Fibroblast of skin of right quadriceps (primary cell): ENCODE data around the gene NUMA1.

Source experiments
- DNase-seq: peaks from one replicate; pipeline ENCODE4 v3.0.0-alpha.2; 2013

Gene NUMA1

DNA sequence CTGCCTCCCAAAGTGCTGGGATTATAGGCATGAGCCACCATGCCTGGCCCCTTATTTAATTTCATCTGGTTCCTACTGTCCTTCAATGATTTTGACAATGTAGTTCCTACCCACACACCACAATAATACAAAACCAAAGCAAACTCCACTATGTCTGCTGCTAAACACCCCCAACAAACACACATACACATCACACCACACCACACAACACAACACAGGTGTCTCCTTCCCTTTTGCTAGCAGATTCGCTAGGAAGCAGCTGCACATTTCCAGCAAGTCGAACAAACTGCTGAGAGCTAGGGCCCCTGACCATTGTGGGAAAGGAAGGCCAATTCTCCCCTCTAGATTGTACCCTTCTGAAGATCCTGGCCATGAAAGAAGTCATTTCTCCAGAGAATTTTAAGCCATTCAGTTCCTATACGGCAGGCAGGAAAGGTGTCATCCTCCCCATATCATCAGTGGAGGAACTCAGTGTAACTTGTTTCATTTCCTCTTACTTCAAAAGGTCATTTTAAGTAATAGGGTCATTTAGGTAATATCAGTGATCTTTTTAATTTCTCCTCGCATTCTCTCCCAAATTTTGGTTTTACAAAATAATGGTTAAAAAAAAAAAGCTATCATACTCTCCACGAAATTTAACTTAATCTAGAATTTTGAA lies 18.5 kb downstream of the NUMA1 start:
- no peak for DNase-seq

DNA sequence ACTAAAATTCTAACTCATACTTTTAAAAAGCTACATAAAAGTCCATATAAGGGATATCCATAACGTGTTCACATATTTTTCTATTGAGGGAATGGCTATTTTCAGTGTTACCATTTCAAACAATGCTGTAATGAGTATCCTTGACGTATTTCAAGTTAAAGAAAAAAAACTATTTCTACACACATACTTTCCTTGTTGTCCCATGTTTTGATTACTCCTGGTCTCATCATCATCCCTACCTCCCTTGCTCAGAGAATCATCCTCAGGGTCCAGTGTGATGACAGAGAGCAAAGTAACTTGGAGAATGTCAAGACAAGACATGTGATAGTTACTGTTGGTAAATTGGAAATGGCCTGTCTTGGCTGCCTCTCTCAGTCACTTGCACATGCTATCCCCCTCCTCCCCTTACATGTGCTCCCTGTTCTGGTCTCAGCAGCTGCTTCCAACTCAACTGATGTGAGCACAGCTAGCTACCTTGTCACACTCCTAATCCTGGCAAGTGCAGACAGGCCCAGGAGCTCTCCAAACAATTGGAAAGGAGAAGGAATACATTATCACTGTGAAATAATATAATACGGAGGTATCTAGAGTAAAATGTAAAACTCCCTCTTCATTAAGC lies 21.8 kb downstream of the NUMA1 start:
- peak; percentile 63 for DNase-seq

DNA sequence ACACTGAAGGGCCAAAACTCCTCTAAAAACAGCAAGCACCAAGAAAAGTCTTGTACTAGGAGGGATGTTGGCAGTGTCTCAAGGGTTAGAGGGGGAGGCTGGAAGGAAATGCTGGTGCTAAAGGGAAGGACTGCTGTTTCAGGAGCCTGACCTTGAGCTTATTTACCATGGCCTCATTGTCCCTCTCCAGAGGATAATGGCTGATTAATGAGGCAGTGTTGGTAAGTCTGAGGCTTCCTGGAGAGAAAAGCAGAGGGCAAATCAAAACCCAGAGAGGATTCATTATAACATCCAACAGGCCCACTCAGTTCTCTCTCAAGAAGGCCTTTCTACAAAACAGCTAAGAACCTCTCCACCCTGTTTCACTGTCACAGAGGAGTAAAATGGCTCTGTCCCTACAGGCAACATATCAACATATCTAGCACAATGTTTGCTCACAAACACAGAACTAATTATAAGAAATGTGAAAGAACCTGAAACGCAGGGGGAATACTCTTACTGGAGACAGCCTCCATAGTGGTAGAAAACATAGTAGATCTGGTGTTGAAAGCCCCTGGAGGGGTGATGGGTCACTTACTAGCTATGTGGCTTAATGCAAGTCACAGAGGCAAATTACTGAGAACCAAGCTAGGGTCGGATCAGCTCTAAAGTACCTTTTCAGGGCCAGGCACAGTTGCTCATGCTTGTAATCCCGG lies 31.4 kb downstream of the NUMA1 start:
- DNase-seq: no peak

DNA sequence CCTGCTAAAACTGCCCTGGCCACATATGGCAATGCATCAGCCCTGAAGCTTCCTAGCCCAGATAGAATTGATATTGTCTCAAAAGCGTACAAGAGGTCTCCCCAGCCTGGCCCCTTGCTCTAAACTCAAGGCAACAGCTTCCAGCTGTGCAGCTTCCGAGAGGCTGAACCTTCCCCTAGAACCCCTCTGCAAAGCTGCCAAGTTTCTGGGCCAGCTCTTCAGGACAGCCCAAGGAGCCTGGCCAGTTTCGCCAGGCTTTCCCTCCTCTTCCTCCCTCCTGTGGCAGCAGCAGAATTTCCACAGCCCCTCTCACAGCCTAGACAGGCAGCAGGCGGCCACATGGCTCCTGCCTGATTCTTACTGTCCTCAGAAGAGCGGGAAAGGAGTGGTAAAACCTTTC lies 34.5 kb downstream of the NUMA1 start:
- DNase-seq: no peak

DNA sequence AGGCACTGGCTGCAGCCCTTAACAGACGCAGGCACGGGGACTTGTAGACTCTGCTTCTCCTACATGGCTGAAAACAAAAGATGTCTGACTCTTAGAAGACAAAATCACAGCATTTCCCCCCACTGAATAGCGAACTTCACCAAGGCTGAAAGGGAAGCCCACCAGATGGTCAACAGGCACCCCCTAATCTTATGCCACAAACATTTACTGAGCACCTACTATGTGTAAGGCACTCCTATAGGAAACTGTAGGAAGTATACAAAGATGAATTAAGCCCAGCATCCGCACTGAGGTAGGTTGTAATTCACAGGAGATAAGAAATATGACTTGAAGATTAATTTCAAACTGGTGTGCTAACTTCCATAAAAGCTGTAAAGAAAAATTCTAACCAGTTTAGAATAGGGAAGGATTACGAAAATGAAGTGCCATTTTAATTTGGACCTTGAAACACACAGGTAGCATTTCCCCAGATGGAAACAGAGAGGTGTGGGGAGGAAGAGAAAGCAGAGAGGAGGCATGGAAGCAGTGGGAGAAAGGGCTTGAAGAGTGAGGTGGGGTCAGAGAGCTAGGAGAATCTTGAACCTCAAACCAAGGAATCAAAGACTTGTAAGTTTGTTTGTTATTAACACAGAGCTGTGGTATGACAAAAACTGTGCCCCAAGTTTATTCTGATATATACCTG lies 38.1 kb downstream of the NUMA1 start:
- no peak for DNase-seq

DNA sequence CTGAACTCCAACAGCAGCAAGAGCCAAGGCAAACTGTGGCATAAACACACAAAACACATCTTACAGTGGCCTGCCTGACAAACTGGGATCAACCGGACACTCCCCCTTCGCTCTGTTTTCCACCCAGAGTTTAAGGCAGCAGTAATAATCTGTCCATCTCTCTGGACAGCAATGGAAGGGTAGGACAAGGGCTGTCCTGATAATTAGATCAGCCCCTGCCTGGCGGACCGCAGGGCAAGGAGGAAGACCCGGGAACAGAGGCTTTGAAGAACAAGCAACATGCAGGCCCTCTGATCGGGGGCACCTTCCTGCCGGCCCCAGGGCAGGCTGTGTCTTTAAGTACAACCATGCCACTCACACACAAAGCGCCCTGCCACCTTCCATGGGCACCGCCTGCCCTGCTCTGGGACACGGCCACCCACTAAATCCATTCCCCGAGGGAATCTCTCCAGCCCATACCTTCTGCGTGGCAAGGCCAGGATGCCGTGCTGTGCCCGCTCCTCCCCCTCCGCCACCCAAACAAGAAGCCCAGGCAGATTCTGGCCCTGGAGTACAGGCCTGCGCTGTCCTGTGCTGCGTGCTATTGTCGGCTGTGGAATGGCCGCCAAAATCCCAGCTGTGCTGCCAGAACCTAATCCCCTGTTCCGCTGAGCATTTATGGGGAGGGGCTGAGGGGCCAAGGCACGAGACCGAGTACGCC lies 38.8 kb downstream of the NUMA1 start:
- DNase-seq: peak; percentile 76

DNA sequence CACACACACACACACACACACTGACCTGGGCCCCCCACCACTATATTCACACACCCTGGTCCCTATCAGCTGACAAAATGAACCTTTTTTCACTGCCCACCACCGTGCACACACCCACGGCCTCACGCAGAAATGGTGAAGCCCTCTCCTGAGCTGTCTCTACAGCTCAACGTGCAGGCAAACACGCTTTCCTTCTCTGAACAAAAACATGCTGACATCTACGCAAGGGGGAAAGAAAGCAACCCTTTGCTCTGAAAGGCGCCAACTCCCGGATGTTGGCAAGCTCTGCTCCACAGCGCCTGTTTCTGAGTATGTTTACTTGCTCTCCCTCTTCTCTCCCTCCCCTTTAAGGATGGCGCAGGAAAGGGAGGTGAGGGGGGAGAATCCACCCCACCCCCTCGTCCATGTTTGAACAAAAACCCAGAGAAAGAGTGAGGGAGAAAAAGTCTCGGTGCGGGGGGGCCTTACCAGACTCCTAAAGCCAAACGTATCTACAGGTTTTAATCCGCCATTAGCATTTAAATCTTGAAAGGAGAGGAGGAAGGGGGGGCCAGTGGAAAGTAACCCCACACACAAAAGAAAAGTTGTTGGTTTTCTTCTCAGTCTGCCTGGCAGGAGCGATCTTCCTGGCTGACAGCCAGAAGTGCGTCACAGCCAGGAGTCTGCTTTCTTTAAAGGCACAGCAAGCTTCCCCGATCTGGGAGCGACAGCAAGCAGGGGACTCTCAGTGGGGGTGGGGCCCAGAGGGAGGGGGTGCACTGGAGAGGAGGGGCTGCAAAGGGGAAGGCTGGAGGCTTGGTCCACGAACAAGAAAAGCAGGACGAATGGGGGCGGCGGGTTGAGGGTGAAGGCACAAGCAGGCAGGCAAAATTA lies 39.6 kb downstream of the NUMA1 start:
- DNase-seq: peak; percentile 96

DNA sequence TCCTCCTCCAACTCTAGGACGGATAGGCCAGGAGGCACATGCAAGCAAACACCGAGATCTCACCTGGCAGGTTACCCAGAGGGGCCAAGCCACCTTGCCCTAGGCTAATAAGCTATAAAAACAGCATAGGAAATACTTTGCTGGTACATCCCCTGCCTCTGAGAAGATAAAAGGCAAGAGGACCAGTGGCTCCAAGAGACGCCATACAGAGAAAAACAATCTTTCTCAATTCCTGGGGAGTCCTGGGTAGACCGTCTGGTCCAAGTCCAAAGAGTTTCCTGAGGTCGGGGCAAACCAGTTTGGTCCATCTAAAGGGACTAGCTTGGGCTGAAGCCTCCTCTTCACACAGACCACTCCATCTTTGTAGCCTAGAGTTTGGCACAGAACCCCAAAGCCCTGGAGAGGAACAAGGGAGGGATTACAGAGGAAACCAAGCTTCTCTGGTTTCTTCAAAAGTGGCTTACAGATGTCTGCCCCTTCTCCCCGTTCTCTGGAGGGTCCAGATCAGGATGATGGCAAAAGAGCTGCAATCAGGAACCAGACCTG lies 40.4 kb downstream of the NUMA1 start:
- no peak for DNase-seq

DNA sequence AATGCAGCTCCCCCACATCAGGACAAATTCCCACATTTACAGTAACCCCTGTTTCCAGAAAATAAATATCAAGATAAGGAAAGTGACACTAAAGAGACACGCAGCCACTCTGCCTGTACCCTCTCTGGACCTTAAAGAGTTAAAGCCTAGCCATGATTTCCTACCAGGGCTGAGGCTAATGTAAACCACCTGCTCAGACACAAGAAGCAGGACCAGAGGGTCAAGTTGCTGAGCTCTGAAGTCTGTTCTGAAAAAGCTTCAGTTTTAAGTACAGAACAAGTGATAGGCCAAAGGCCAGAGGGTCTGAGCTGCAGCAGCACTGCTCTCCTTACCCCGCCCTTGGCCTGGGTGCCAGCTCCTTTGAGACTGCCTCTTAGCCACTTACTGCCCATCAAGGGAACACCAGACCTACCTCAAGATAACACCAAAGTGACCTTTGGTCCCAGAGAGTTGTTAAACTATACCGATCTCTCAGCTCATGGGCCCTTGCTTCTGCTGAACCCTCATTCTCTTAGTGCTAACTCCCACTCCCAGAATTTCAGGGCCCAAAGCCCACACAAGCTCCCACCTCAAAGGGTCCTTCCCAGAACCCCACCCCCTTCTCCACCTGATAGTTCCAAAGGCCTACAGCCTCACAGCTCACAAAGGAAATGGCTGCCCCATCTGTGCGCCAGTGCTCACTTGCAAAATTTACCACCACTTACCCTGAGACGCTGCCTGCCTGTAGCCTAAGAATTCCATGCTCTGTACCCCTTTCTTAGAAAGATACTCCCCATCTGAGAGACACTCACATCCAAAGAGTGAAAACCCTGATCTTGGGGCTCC lies 41.1 kb downstream of the NUMA1 start:
- DNase-seq: peak; percentile 34

DNA sequence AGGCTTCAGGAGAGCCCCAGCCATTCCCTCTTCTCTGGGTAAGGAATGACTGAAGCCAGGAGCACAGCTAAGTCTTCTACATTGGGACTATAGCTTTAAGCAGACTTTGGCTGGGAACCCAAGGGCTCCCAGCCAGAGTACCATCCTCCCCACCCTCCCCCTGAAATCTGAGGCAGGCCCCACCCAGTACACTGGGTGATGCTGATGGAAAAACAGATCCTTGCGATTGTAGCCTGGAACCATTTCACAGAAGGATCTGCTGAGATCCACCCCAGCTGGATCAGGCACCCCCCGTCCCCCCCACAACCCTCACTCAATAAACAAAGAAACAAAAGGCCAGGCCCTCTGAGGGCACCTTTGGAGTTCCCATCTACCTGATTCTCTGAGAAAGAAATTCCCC lies 41.9 kb downstream of the NUMA1 start:
- peak; percentile 71 for DNase-seq

DNA sequence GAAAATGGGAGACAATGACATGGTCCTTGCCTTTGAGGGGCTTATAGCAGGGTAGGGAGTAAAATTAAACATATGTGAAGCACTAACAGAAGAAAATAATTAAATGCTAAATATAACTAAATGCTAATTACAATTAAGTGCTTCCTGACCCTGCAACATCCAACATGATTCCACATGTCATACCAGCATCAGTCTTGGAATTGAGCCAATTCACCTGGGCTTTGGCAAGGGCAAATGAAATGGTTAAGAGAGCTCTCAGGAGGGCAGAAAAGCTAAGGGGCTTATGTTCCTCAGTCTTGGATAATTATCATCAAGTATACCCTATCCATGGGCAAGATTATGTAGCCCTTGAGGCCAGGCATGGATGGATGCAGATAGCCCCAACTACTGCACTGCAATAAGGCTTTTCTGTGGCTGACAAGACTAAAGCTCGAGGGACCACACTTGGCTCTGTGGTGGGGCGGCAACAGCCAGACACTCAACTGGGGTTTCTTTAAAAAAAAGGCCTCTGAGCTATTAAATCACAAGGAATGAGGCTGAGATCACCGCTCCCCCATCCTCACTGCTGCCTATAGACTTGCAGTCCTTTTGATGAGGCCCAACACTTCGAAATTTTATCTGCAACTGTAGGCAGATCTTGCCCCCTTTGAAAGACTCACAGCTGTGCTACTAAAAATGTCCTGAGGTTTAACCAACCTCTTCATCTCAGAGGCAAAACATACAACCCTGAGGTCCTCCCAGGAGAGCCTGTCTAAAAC lies 42.6 kb downstream of the NUMA1 start:
- peak; percentile 38 for DNase-seq

DNA sequence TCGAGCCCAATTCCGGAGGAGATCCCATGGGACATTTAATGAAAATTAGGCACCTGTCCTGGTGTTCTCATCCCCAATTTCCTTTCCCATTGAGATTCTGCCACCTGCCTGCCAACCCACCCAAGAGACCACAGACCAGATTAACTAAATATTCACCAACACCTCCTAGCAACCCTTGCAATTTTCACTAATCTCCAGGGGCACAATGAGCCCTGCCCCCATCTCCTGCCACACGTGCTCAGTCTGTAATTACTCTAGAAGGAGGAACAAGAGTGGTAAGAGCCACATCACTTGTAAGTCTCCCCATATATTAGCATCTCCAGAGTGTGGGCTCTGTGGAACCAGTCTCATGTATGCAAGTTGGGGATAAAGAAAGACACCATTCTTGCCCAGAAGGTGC lies 43.7 kb downstream of the NUMA1 start:
- DNase-seq: no peak

DNA sequence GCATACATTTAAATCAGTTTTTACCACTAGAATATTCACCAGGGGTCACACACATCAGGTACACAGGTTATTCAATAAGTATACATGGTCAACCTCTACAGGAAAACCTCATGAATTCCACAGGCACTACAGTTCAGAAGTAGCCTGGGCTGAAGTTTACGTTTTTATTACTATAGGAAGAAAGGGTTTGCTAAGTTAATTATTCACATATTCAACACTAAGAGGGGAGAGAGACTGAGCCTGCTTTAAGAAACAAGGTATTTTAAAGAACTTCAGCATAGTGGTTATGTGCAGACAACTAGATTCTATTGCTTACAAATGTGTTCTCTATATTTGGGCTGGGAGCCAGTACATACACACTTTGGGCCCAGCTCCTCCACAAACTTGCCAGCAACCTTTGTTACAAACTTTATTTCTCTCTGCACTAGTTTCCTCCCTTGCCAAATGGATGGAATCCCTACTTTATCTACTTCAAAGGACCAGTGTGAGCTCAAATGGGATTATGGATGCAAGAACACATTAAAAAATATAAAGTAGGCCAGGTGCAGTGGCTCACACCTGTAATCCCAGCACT lies 49.8 kb downstream of the NUMA1 start:
- DNase-seq: no peak

DNA sequence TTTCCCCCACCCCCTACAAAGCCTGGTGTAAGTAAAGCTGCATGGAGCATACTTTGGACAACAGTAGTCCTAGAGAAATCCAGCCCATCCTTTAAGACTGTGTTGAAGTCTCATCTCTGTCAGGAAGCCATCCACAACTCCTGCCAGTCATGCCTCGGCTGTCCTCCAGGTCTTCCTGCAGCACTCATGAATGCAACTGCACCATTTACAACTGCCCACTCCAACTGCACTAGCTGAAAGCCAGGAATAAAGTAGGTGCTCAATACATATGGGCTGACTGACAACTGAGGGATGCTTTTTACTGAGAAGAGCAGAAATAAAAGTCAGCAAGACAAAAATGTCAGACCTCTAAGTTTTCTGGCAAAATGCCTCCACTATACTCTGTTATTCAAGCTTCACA lies 54.3 kb downstream of the NUMA1 start:
- no peak for DNase-seq

DNA sequence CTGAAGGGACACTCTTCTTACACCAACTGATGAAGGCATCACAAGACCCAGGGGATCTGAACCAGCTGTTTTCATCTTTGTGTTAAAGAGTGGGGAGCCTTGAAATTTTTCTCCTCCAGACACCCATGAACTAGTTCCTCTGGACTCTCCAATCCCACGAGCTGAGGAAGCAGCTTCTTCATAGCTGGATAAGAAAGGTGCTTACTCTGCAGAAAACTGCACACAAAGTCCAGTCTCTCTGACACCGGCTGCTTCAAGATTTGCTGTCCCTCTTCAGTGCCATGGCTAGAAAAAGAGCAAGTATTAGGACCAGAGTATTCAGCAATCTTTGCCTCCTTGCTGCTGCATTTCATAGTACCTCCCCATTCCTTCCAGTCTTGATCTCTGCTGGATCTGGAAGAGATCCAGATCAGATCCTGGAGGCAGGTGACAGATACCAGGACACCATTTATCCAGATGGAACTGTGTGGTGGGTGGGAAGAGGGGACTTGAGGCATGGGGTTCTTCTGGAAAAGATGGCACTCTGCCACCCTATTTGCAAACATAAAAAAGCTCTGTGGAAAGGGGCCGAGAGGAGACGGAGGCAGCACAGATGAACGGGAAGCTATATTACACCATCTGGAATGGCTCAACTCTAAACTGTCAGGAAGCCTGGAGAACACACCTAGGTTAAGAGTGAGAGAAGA lies 56.1 kb downstream of the NUMA1 start:
- DNase-seq: no peak

DNA sequence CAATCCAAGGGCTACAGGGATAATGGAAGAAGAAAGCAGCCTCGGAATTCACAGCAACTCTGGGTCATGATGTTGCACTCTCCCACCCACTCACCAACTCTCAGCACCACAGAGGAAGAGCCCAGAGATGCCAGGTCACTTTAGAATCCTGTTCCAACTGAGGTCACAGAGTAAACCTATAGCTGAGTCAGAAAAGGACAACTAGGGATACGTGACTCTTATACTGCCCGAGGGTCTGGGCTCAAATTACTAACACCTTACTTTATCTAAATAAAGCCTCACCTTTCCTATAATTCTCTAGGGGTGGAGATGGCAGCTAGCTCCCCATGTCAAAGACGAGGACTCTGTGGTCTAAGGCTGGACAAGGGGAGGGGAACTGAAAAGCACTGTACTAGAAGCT lies 57.0 kb downstream of the NUMA1 start:
- DNase-seq: no peak

DNA sequence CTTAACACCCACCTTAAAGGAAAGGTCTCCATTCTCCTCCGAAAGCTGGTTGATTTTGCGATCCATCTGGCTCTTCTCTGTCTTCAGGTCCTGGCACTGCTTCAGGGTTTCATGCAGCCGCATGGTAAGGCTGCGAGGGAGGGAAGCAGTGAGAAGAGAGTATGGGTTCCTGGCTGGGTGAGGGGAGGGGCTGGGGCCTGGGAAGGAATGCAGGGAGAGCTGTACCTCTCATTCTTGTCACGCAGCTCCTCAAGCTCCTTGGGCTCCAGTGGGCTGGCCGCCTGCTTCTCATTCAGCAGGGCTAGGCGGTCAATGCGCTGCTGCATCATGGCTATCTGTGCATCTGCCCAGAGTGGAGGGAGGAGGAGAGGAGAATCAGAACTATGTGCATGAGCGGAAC lies 62.2 kb downstream of the NUMA1 start:
- no peak for DNase-seq

DNA sequence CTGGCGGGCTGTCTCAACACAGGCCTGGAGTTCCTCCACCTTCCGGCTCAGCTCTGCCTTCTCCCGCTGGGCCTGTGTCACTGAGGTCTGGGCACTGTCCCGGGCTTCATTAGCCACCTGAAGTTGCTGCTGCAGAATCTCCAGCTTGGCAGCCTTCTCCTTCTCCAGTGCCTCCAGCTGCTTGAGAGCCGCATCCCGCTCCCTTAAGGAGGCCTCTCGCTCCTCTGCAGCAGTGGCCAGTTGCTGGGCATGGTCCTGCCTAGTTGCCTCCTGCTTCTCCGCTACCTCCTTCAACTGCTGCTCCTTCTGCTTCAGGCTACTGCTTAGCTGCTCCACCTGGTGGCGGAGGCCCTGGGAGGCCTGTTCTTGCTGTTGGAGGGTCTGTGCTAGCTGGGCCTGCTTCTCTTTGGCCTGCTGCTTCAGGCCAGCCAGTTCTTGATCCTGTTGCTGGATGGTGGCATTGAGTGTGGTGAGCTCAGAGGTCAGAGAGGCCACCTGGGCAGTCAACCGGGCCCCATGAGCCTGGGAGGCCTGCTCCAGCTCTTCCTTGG lies 64.8 kb downstream of the NUMA1 start:
- DNase-seq: no peak
